Smooth muscle cell (in vitro differentiated cells): ENCODE results near the gene PRCP. TPM values are rescaled to one million over a fixed set of nuclear protein-coding genes. Genes with fewer than 3 reads are reported as not detected.

ENCODE experiments used
- DNase-seq: peaks from one replicate; lab custom pipeline; 2025; ENCODE audit not compliant: unreplicated experiment; lab: John Stamatoyannopoulos, UW
- H2AFZ ChIP-seq: fragments of 200-600 bp; sonication (generic); 2 replicates; pipeline ENCODE4 v1.6.0; 2016; ENCODE audit warnings: antibody characterized with exemption, low read depth, mild to moderate bottlenecking
- H3F3A ChIP-seq: fragments of 200-600 bp; sonication (generic); 2 replicates; pipeline ENCODE4 v1.6.0; 2017; ENCODE audit warnings: antibody characterized with exemption, low read depth
- H3K27ac ChIP-seq: fragments of 200-600 bp; sonication (generic); 2 replicates; pipeline ENCODE4 v1.5.1; 2016; ENCODE audit warnings: low read depth, mild to moderate bottlenecking
- H3K27me3 ChIP-seq: fragments of 200-600 bp; sonication (generic); 2 replicates; pipeline ENCODE4 v1.6.1; 2016; ENCODE audit warnings: low read depth, mild to moderate bottlenecking
- H3K36me3 ChIP-seq: fragments of 200-600 bp; sonication (generic); 2 replicates; pipeline ENCODE4 v1.5.1; 2016; ENCODE audit warnings: low read depth
- H3K4me1 ChIP-seq: fragments of 200-600 bp; sonication (generic); 2 replicates; pipeline ENCODE4 v1.5.1; 2016; ENCODE audit warnings: low read depth
- H3K4me2 ChIP-seq: fragments of 200-600 bp; sonication (generic); 2 replicates; pipeline ENCODE4 v1.6.0; 2016; ENCODE audit warnings: mild to moderate bottlenecking
- H3K4me3 ChIP-seq: fragments of 200-600 bp; sonication (generic); 2 replicates; pipeline ENCODE4 v1.5.1; 2016; ENCODE audit warnings: mild to moderate bottlenecking
- H3K79me2 ChIP-seq: fragments of 200-600 bp; sonication (generic); 2 replicates; pipeline ENCODE4 v1.6.0; 2016; ENCODE audit warnings: low read depth, mild to moderate bottlenecking
- H3K9ac ChIP-seq: fragments of 200-600 bp; sonication (generic); 2 replicates; pipeline ENCODE4 v1.6.0; 2016; ENCODE audit warnings: low read depth
- H3K9me3 ChIP-seq: fragments of 200-600 bp; sonication (generic); replicated peaks from 2 replicates; pipeline ENCODE4 v1.5.1; 2016; ENCODE audit warnings: low read depth
- H4K20me1 ChIP-seq: fragments of 200-600 bp; sonication (generic); 2 replicates; pipeline ENCODE4 v1.6.0; 2016; ENCODE audit warnings: low read depth
- CTCF ChIP-seq: fragments of 200-600 bp; sonication (generic); IDR thresholded peaks from 2 replicates; pipeline ENCODE4 v1.5.1; 2017; ENCODE audit warnings: borderline replicate concordance, mild to moderate bottlenecking, antibody characterized with exemption; ENCODE audit not compliant: insufficient read depth, poor library complexity, severe bottlenecking
- WGBS: methylation state at CpG from one replicate; pipeline ENCODE4 v1.1.7; 2016; ENCODE audit warnings: low lambda C conversion rate; 5-methylcytosine and 5-hydroxymethylcytosine counted together
- polyA plus RNA-seq: library from polyadenylated mRNA; unstranded; fragments of >200 nt; fragmentation: Nextera tagmentation; extraction: Ambion mirVana; gene quantifications from 2 replicates; pipeline ENCODE4 v1.2.1, GENCODE V29; 2016
- total RNA-seq: library from RNA; depleted of rRNA; stranded (reverse); fragments of >200 nt; gene quantifications from 2 replicates; pipeline ENCODE4 v1.2.3, GENCODE V29; 2014

PRCP gene
- total and polyA plus RNA-seq, 2 experiments from 2014 or later: 78.8 to 84.0 TPM

GRCh38 chr11:82826526-82826925, 73.7 kb downstream of the PRCP start:
- no peak overlapping the region for H3K9ac ChIP-seq
- H3K4me3 ChIP-seq: no peak overlapping the region
- H3K27me3 ChIP-seq: no peaks in the 10 kb centered on the region
- H3K9me3 ChIP-seq: no peaks in the 10 kb centered on the region
- H3K79me2 ChIP-seq: no peaks in the 10 kb centered on the region
- TF ChIP-seq CTCF: no peak
- H3K36me3 ChIP-seq: no peaks in the 10 kb centered on the region
- no peak overlapping the region for H3K27ac ChIP-seq
- no peaks in the 10 kb centered on the region for H4K20me1 ChIP-seq
- no peak overlapping the region for H2AFZ ChIP-seq
- DNase-seq: no peak
- no peak overlapping the region for H3K4me2 ChIP-seq
- no peaks in the 10 kb centered on the region for H3F3A ChIP-seq
- no peaks in the 10 kb centered on the region for H3K4me1 ChIP-seq

GRCh38 chr11:82823647-82824619, 76.3 kb downstream of the PRCP start:
- no peaks in the 10 kb centered on the region for H3K27me3 ChIP-seq
- WGBS: 59% methylated on average over 2 of the region's 2 CpGs

GRCh38 chr11:82818409-82819043, 81.7 kb downstream of the PRCP start:
- WGBS: 78% methylated on average over 10 of the region's 10 CpGs
- Histone ChIP-seq H3F3A (no peaks in the 10 kb centered on the region), H3K4me2 (no peak overlapping the region), H3K27me3 (peaks cover 8% of the 10 kb centered on the region), H3K9me3 (no peaks in the 10 kb centered on the region), H2AFZ (no peak overlapping the region), H4K20me1 (no peaks in the 10 kb centered on the region), H3K4me1 (no peaks in the 10 kb centered on the region), H3K27ac (no peak overlapping the region), H3K4me3 (no peak overlapping the region), H3K9ac (no peak overlapping the region), H3K79me2 (no peaks in the 10 kb centered on the region), H3K36me3 (no peaks in the 10 kb centered on the region)
- no peak for TF ChIP-seq CTCF
- DNase-seq: no peak

More at GRCh38 chr11:82823647-82824619, 76.3 kb downstream of the PRCP start:
- no peaks in the 10 kb centered on the region for H3K36me3 ChIP-seq
- H3F3A ChIP-seq: no peaks in the 10 kb centered on the region
- no peak overlapping the region for H3K4me3 ChIP-seq
- H3K9me3 ChIP-seq: no peaks in the 10 kb centered on the region
- DNase-seq: no peak
- H3K4me2 ChIP-seq: no peak overlapping the region
- no peak overlapping the region for H3K9ac ChIP-seq
- H3K4me1 ChIP-seq: no peaks in the 10 kb centered on the region
- no peak for TF ChIP-seq CTCF
- no peaks in the 10 kb centered on the region for H3K79me2 ChIP-seq
- H2AFZ ChIP-seq: no peak overlapping the region
- H3K27ac ChIP-seq: no peak overlapping the region
- no peaks in the 10 kb centered on the region for H4K20me1 ChIP-seq
